NCI-H1436 treated with DMSO at 0.1 percent for 48 hours (cell line): ENCODE data around the gene ATR.
"Not testable (repeated sequence)": the region's sequence is repeated elsewhere in the genome, so short reads cannot be mapped to it uniquely, and the experiment has no call there.

ENCODE experiments used
- DNase-seq: peaks from one replicate; lab custom pipeline; 2025; lab: John Stamatoyannopoulos, UW

ATR gene

GRCh38 chr3:142447852-142448823, 130.4 kb downstream of the ATR start, which contains the start of gene XRN1:
Gene XRN1 (minus strand): TSS chr3:142448037. CDS start chr3:142447944, 93 bp downstream.
- peak; percentile 65 for DNase-seq

GRCh38 chr3:142447301-142447851, 131.2 kb downstream of the ATR start:
- no peak for DNase-seq

GRCh38 chr3:142445816-142446254, 132.7 kb downstream of the ATR start:
- no peak for DNase-seq

- no peak for DNase-seq
Measured at GRCh38 chr3:142444343-142444742, 134.2 kb downstream of the ATR start.

GRCh38 chr3:142443060-142443459, 135.5 kb downstream of the ATR start:
- not testable (repeated sequence) for DNase-seq

- DNase-seq = not testable (repeated sequence)
Measured at GRCh38 chr3:142439499-142440220, 138.9 kb downstream of the ATR start.

GRCh38 chr3:142438096-142438495, 140.4 kb downstream of the ATR start:
- DNase-seq = not testable (repeated sequence)

GRCh38 chr3:142436951-142437585, 141.5 kb downstream of the ATR start:
- no peak for DNase-seq

- DNase-seq = no peak
Measured at GRCh38 chr3:142434503-142434902, 144.0 kb downstream of the ATR start.

GRCh38 chr3:142433110-142433509, 145.4 kb downstream of the ATR start:
- no peak for DNase-seq

- no peak for DNase-seq
Measured at GRCh38 chr3:142429582-142429981, 149.0 kb downstream of the ATR start.

GRCh38 chr3:142424754-142425153, 153.8 kb downstream of the ATR start:
- DNase-seq = no peak

GRCh38 chr3:142418926-142419592, 159.5 kb downstream of the ATR start:
- DNase-seq = no peak

GRCh38 chr3:142417302-142417701, 161.2 kb downstream of the ATR start:
- DNase-seq = no peak

- not testable (repeated sequence) for DNase-seq
Measured at GRCh38 chr3:142400537-142400936, 178.0 kb downstream of the ATR start.
